HG03159 (cell line): Measurements from ENCODE around the gene NDFIP1.

Experiments used
- ATAC-seq: cut with Tn5 transposase; IDR thresholded peaks from one replicate; pipeline ENCODE4 v1.9.1; 2021; ENCODE audit warnings: mild to moderate bottlenecking, moderate library complexity; ENCODE audit not compliant: unreplicated experiment

NDFIP1 gene

DNA sequence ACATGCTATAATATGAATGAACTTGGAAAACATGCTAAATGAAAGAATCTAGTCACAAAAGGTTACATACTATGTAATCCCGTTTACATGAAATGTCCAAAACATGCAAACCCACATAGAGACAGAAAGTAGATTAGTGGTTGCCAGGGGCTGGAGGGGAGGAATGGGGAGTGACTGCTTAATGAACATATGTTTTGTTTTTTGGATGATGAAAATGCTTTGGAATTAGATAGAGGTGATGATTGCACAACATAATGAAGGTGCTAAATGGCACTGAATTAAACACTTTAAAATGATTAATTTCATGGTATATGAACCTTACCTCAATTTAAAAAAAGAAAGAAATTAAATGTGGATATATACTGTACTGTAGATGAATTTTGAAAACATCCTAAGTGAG, 17.6 kb upstream of the NDFIP1 start:
- ATAC-seq = no peak

GRCh38 chr5:142091922-142092321, 16.7 kb upstream of the NDFIP1 start:
- no peak for ATAC-seq

GRCh38 chr5:142095035-142095434, 13.5 kb upstream of the NDFIP1 start:
- no peak for ATAC-seq

GRCh38 chr5:142095651-142096330, 12.8 kb upstream of the NDFIP1 start:
- no peak for ATAC-seq

DNA sequence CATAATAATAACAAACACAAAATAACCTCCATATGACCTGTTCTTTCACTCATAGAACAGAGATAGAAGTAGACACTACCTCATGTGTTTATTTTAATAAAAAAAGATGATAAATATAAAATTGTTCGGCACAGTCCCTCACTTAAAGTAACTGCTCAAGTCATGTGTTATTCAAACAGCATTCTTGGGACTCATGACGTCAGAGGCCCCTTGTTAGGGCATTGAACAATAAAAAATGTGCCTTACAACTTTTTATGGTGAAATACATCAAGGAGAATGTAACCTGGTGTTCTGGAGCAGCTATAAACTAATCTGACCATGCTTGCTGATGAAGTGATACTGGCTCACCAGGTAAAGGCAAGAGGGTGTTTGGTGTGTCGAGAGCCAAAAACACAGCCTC, 12.2 kb upstream of the NDFIP1 start:
- no peak for ATAC-seq

DNA sequence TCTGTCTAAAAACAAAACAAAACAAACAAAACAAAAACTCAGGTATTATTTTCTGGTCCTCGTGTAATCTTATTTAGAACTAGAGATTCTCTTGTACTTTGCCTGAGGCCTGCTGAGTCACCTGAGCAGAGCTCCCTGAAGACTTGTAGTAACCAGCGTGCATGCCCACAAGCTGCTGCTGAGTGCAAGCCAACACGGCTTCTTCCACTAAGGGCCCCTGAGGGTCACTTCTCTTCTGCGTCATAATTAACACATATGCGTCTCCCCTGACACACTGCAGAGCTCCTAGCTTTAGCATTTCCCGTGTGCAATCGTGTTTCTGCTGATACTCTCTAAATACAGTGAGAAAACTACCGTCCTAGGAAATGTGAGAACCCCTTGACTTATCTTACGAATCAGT, 10.9 kb upstream of the NDFIP1 start:
- no peak for ATAC-seq

DNA sequence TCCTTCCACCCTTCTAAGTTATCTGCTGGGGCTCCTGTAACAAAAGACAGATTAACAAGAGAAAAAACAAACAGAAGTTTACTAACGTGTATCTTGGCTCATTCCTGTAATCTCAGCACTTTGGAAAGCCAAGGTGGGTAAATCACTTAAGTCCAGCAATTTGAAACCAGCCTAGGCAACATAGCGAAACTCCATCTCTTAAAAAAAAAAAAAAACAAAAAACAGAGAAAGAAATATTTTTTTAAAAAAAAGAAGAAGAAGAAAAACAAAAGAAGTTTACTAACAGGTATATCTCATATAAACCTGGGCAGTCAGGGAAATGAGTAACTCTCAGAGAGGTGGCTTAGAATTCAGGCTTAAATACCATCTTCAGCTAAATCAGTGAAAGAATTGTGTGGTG, 10.3 kb upstream of the NDFIP1 start:
- no peak for ATAC-seq

GRCh38 chr5:142098931-142099330, 9.6 kb upstream of the NDFIP1 start:
- no peak for ATAC-seq

DNA sequence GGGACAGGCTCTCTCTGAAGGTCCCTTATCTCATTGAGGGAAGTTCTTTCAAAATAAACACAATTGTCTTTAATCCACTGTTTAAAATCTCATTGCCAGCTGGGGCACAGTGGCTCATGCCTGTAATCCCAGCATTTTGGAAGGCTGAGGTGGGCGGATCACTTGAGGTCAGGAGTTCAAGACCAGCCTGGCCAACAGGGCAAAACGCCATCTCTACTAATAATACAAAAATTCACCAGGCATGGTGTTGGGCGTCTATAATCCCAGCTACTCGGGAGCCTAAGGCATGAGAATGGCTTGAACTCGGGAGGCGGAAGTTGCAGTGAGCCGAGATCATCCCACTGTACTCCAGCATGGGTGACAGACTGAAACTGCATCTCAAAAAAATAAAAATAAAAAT, 8.3 kb upstream of the NDFIP1 start:
- ATAC-seq = no peak

- no peak for ATAC-seq
Measured at GRCh38 chr5:142102980-142103740, 5.4 kb upstream of the NDFIP1 start.

- no peak for ATAC-seq
Measured at GRCh38 chr5:142104491-142104890, 4.1 kb upstream of the NDFIP1 start.

DNA sequence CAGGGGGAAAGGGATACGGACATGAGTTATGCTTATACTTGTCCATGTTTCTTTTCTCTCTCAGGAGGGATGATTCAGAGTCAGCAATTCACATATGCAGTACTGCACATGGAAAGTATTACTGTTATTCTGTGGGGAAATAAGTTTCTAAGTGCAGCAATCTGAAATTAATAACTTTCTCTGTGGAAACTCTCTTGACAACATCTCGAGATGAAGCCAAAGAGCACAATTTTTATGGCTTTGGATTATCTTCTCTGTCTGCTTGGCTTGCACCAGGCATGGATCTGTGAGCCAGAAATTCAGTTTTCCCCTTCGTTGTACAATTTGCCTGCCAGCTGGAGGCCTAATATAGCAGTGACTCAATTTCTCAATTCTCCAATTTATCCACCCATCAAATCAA, 2.5 kb upstream of the NDFIP1 start:
- no peak for ATAC-seq

- no peak for ATAC-seq
Measured at GRCh38 chr5:142107036-142107735, 1.4 kb upstream of the NDFIP1 start.

GRCh38 chr5:142107736-142108431, 695 bp upstream of the NDFIP1 start:
- no peak for ATAC-seq

- ATAC-seq = no peak
Measured at GRCh38 chr5:142109331-142110045, 909 bp downstream of the NDFIP1 start.

GRCh38 chr5:142110046-142110531, 1.5 kb downstream of the NDFIP1 start:
- no peak for ATAC-seq

DNA sequence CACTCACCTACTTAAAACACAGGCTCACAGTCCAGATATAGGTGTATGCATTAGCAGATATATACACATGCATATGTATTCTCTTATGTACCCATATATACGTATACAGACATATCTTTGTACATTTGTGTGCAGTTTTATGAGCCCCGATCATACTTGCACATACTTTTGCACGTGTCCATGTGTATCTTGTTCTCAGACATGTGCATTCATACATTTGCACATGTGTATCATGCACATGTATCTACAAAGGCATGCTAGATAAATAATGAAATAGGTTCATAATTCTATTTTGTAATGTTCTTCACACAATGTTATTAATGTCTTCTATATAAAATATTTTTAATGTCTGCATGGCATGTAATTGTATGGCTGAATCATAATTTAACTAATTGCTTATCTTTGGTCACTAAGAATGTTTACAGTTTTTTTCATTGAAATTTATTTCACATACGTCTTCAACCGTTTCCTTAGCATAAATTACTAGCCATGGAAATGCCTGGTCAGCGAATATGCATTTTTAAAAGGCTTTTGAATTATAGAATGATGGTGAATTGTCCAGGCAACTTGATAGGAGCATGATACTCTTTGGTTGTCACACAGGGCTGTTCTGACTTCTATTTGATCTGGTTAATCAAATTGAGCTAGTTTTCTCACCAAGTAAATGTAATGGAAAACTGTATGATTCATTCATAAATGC, 2.6 kb downstream of the NDFIP1 start:
- ATAC-seq = no peak

DNA sequence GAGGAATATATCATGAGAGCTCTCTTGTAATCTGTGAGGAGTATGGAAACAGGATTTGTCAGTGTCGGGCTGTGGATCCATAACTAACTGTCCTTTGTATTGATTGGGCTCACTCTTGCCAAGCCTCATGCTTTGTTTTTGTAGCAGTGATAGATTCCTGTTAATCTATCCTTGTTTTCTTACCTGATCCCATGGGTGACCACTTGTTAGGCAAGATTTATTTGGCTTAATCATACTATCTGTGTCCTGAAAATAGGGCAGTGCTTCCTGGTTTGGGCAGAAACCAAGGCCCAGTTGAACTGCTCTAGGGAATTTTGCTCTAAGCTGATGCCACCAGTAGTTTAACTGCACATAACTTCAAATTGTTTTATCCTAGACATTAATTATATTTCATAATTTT, 6.1 kb downstream of the NDFIP1 start:
- no peak for ATAC-seq

DNA sequence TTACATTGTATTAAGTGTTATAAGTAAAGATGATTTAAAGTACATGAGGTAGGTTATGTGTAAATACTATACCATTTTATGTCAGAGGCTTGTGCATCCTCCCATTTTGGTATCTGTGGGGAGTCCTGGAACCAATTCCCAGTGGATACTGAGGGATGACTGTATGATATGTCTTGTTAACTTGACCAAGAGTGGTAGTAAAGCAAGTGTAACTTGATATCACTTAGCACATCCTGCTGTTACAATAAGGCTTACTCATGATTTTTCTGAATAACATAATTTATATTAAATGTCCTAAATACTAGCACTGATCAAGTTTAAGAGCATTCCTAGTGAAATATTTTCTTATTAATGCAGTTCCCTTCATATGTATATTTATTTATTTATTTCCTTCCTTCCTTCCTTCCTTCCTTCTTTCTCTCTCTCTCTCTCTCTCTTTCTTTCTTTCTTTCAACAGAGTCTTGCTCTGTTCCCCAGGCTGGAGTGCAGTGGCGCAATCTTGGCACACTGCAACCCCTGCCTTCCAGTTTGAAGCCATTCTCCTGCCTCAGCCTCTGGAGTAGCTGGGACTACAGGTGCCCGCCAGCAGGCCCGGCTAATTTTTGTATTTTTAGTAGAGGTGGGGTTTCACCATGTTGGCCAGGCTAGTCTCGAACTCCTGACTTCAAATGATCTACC, 7.5 kb downstream of the NDFIP1 start:
- ATAC-seq = no peak
